ENCODE results near the gene TNFSF13.

DNA sequence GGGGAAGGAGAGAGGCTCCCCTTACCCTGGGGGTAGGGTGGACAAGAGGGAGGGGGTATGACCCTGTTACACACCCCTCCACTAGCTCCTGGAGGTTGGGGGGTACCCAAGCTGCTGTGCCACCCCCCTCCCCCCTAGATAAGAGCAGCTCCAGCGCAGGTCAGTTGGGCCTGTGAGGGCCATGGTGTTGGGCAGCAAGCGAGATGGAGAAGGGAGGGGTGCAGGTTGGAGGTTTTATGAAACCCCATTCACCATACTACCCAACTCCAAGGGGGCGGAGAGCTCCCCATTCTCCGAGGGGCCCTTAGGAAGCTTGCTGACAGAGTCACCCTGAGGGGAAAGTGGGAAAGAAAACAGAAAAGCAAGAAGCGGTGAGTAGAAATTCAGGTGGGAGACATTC, 33.0 kb downstream of the TNFSF13 start:
- TF ChIP-seq CTCF (optimal IDR thresholded peaks at IDR 0.05 in 1 of 3, IDR thresholded peaks at IDR 0.05 in 1 of 3, conservative IDR thresholded peaks at IDR 0.05 in 1 of 3; ENCODE audit: extremely low read depth in 1 of 3, insufficient read depth in 2 of 3, low read length in 3 of 3), result no peak
- no peak for TF ChIP-seq EZH2 (IDR thresholded peaks at IDR 0.05; ENCODE audit: low read length)
